GM18873 (cell line): ENCODE results near the gene ZNF862.
A peak's percentile ranks its signal among the peaks of the same experiment; 100 is the strongest.

Source experiments
- ATAC-seq: cut with Tn5 transposase; IDR thresholded peaks from one replicate; pipeline ENCODE4 v1.9.1; 2021; ENCODE audit warnings: mild to moderate bottlenecking, moderate library complexity, moderate number of reproducible peaks; ENCODE audit not compliant: unreplicated experiment, low FRiP score

Gene ZNF862

GRCh38 chr7:149839933-149840332, 1.8 kb downstream of the ZNF862 start:
- no peak for ATAC-seq

DNA sequence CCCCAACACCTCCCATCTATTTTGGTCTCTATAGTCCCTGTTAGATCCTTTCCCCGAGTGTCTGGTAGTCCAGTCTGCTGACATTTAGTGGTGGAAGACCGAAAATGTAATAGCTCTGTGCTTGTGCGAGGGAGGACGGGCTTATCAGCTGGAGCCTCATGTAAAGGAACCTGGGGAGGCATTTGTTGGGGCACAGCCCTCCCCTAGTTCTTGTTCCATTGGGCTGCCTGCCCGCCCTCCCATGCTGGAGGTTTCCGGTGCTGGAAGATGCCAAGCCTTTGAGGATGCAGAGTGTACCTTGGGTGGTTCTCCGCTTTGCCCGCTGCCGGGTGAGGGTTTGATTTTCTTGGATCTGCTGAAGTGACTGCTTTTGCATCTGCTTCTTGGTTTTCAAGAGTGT, 5.4 kb downstream of the ZNF862 start:
- ATAC-seq = no peak

DNA sequence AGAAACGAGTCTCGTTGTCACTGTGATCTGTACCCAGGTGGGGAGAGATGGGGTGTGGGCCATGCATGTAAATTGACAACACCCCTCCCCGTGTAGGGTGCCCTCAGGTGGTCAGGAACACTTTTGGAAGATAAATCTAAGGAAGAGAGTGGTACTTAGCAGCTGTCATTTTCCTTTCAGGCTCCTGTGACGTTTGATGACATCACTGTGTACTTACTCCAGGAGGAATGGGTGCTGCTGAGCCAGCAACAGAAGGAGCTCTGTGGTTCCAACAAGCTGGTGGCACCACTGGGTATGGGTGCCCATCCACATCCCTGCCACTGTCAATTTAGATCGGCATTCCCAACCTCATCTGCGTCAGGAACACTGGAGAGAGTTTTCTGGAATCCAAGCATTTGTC, 6.3 kb downstream of the ZNF862 start:
- no peak for ATAC-seq

DNA sequence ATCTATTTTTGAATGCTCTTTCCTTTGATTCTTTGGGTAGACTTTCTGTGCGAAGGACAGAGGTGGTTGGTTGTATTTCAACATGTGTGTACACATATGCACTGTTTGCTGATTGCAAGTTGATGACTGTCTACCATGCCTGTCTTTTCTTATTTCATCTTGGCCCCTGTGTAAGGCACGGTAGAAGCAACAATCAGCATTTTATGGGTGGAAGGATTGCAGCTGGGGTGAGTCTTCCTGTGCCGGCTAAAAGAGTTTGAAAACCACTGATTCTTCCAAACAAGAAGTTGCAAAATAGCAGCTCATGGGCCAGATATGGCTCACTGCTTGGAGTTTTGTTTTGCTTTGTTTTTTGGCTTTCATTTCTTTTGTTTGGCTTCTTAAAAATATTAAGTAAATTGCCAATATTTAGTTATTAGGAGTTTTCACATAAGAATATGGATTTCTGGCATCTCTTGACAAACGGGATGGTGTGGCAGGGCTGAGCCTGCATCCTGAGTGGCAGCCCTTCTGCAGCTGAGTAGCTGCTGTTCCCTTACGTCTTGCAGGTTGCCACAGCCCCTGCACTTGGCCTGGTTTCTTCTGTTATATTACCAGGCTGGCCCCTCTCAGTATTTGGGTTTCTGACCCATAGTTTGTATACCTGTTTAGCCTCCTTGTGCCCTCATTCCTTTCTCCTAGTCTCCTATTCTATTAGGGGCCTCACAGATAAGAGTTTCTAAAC, 7.2 kb downstream of the ZNF862 start:
- no peak for ATAC-seq

DNA sequence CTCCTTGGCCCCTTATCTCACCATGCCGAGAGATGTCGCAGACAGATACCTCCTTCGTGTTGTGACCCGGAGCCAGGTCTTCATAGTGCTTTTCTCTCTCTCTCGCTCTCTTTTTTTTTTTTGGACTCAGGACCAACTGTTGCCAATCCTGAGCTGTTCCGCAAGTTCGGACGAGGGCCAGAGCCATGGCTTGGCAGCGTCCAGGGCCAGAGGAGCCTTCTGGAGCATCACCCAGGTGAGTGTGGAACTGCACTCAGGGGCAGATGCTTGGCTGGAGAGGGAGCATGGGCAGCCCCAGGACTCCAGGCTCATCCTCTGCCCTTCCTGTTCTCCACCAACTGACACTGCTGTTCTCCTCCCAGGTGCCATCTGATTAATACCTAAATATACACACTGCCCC, 7.8 kb downstream of the ZNF862 start:
- no peak for ATAC-seq

GRCh38 chr7:149846436-149847046, 8.4 kb downstream of the ZNF862 start:
- ATAC-seq = peak; percentile 53

DNA sequence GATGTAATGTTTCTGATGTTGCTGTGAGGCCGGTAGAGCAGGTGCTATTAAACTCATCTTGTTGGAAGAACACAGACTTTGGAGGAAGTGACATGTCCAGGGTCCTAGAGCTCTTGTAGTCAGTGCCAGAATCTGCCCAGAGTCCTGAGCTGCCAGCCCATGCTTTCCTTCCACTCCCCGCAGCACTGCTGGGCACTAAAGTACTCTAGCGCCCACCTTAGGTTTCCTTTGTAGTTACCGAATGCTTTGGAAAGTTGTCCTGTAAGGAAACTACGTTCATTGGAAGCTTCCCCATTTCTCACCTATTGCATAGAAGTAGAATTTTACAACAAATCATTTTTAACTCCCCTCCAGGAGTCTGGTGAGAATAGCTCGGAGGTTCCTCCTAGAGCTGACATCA, 11.0 kb downstream of the ZNF862 start:
- ATAC-seq = no peak

DNA sequence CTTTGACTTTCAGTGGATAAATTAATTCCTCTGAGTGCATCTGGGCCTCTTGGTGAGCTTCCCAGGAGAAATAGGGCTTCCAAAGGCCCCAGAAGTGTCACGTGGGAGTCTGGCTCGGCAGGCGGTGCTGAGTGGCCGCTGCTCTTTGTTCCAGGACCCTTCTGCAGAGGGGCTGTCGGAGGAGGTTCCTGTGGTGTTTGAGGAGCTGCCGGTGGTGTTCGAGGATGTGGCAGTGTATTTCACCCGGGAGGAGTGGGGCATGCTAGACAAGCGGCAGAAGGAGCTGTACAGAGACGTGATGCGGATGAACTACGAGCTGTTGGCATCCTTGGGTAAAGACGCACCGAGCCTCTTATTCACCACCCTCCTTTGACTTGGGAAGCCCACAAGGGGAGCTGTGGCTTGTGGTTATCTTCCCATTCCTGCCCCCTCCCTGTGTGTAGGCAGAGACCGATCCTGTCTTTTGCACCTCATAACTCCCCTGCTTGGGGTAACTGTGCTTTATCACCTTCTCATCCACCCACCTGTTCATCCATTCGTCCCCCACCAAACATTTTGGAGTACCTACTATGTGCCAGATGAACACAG, 11.9 kb downstream of the ZNF862 start:
- no peak for ATAC-seq

DNA sequence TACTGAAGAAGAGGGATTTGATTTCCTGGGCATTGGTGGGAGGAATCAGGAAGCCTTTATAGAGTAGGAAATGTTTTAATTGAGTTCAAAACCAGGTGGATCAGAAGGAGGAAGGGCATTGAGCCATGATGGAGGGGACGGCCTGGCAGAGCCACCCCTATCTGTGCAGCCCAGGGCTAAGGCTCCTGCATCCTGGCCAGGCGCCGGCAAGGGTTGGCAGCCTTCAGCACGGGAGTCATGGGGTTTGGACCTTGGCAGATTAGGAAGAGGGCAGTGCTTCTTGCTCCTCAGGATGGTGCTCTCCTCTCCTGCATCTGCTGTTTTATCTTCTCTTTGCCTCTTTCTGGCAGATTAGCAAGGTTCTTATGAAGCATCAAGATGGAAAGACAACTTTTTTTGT, 12.5 kb downstream of the ZNF862 start:
- no peak for ATAC-seq

GRCh38 chr7:149851449-149851848, 13.3 kb downstream of the ZNF862 start:
- ATAC-seq = no peak

DNA sequence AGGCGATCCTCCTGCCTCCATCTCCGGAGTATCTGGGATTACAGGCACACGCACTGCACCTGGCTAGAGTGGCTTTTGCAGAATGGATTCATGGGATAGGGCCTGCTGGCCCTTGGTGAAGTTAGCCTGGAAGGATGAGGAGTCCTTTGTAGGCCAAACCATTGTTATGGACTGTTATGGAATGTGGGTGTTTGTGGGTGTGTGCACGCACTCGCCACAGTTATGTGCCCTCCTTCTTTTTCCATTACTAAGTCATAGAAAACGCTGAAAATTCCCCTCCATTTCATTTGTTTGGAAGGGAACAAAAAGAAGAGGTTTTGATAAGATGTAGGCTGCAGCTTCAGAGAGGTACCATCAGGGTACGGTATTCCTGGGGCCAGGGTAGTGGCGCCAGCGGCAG, 15.0 kb downstream of the ZNF862 start:
- no peak for ATAC-seq

GRCh38 chr7:149854611-149855360, 16.6 kb downstream of the ZNF862 start:
- ATAC-seq = no peak

DNA sequence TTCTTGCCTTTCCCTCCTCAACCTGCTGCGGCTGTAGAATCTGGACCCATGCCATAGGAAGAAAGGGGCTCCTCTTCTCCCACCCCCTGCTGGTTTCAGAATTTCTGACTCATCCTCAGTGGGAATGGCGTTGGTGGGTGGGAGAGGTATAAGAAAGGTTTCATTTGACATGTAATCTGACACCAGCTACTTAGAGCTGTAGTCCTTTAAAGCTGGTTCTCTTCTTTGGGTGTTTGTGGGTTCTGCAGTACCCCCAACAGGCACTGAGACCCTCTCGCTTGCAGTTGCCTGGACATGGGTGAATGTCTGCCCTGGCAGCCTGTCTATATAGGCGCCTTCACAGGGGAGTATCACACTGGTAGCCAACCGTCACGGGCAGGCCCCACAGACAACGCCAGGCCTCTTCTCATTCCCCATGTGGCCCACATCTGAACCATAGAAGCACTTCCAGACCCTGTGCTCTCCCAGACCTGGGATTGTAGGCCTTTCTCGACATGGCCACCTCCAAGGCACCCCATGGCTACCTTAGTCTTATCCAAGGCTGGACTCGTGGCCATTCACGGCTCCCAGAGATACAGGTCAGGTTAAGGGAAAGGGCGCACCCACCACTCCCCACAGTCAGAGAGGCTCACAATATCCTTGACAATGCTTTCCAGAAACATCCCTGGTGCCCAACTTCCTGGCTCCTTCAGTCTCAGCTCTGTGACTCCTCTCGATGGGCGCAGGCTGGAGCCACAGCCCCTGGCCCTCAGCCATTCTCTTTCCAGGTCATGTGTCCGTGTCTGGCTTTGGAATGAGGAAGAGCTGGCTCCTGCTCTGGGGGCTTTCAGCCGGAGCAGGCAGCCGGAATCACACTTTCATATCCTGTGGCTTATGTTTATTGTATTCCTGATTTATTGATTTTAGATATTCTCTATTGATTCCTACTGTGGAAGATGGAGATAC, 17.5 kb downstream of the ZNF862 start:
- ATAC-seq = no peak

- ATAC-seq = no peak
Measured at GRCh38 chr7:149856583-149856982, 18.4 kb downstream of the ZNF862 start.

GRCh38 chr7:149859369-149859768, 21.2 kb downstream of the ZNF862 start:
- no peak for ATAC-seq

GRCh38 chr7:149859876-149860275, 21.7 kb downstream of the ZNF862 start:
- ATAC-seq = no peak

DNA sequence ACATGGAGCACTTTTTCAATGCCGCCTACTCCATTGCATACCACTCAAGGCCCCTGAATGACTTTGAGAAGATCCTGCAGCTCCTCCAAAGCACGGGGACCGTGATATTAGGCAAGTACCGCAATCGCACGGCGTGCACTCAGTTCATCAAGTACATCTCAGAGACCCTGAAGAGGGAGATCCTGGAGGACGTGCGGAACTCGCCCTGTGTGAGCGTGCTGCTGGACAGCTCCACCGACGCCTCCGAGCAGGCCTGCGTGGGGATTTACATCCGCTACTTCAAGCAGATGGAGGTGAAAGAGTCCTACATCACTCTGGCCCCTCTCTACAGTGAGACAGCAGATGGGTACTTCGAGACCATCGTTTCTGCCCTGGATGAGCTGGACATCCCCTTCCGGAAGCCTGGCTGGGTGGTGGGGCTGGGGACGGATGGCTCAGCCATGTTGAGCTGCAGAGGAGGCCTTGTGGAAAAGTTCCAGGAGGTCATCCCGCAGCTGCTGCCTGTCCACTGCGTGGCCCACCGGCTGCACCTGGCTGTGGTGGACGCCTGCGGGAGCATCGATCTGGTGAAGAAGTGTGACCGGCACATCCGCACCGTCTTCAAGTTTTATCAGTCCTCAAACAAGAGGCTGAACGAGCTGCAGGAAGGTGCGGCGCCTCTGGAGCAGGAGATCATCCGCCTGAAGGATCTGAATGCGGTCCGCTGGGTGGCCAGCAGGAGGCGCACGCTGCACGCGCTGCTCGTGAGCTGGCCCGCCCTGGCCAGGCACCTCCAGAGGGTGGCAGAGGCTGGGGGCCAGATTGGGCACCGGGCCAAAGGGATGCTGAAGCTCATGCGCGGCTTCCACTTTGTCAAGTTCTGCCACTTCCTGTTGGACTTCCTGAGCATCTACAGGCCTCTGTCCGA, 22.9 kb downstream of the ZNF862 start:
- no peak for ATAC-seq

DNA sequence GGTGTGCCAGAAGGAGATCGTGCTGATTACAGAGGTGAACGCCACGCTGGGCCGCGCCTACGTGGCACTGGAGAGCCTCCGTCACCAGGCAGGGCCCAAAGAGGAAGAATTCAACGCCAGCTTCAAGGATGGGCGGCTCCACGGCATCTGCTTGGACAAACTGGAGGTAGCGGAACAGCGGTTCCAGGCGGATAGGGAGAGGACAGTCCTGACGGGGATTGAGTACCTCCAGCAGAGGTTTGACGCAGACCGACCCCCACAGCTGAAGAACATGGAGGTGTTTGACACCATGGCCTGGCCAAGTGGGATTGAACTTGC, 23.5 kb downstream of the ZNF862 start:
- ATAC-seq = no peak

DNA sequence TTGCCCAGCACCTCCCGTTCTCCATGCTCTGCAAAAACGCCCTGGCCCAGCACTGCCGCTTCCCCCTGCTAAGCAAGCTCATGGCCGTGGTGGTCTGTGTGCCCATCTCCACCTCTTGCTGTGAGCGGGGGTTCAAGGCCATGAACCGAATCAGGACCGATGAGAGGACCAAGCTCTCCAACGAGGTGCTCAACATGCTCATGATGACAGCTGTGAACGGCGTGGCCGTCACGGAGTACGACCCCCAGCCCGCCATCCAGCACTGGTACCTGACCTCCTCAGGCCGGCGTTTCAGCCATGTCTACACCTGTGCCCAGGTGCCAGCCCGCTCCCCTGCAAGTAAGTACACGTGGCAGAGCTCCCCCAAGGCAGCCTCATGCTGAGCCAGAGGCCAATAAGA, 24.0 kb downstream of the ZNF862 start:
- ATAC-seq = no peak
